Suppressor macrophage treated with lipopolysaccharide for 1 hour (primary cell): ENCODE results near the gene BSDC1.

Experiments used
- DNase-seq, 3 donors: peaks; one replicate each; pipeline ENCODE4 v3.0.0-alpha.2; 2020 to 2022

BSDC1 gene

GRCh38 chr1:32393832-32394140, 455 bp downstream of the BSDC1 start:
- DNase-seq = peak; percentile 26 to 57 (median 35)

- DNase-seq = peak in 1 of 3 donors; percentile 44
Observed at GRCh38 chr1:32393136-32393535, 1.1 kb downstream of the BSDC1 start.

GRCh38 chr1:32392325-32392724, 1.9 kb downstream of the BSDC1 start:
- peak in 2 of 3 donors; percentile 17 to 24 for DNase-seq

- no peak for DNase-seq
Observed at GRCh38 chr1:32390904-32391870, 3.1 kb downstream of the BSDC1 start.

GRCh38 chr1:32388641-32389040, 5.6 kb downstream of the BSDC1 start:
- no peak for DNase-seq

GRCh38 chr1:32386676-32387392, 7.4 kb downstream of the BSDC1 start:
- no peak for DNase-seq

GRCh38 chr1:32380057-32380456, 14.2 kb downstream of the BSDC1 start:
- DNase-seq = no peak

- peak in 2 of 3 donors; percentile 39 to 53 for DNase-seq
Observed at GRCh38 chr1:32377541-32378220, 16.6 kb downstream of the BSDC1 start.

GRCh38 chr1:32376199-32376598, 18.0 kb downstream of the BSDC1 start:
- no peak for DNase-seq

- no peak for DNase-seq
Observed at GRCh38 chr1:32373996-32374592, 20.1 kb downstream of the BSDC1 start.

GRCh38 chr1:32372149-32372756, 22.0 kb downstream of the BSDC1 start:
- peak; percentile 49 to 58 (median 52) for DNase-seq

GRCh38 chr1:32367912-32368635, 26.2 kb downstream of the BSDC1 start:
- no peak for DNase-seq

- DNase-seq = no peak
Observed at GRCh38 chr1:32365445-32365844, 28.8 kb downstream of the BSDC1 start.

GRCh38 chr1:32364836-32365235, 29.4 kb downstream of the BSDC1 start:
- DNase-seq = no peak

- DNase-seq = no peak
Observed at GRCh38 chr1:32363713-32364112, 30.5 kb downstream of the BSDC1 start.

- DNase-seq = no peak
Observed at GRCh38 chr1:32362474-32363313, 31.5 kb downstream of the BSDC1 start, which contains the start of the genes FAM229A and TSSK3. Gene FAM229A (minus strand): TSS chr1:32362485. CDS start chr1:32362091, 394 bp downstream. Gene TSSK3 (plus strand): TSS chr1:32362539. CDS start chr1:32362702, 163 bp downstream.

GRCh38 chr1:32361674-32362473, 32.4 kb downstream of the BSDC1 start:
- DNase-seq = peak; percentile 48 to 75 (median 50)

GRCh38 chr1:32361308-32361673, 33.0 kb downstream of the BSDC1 start:
- no peak for DNase-seq

GRCh38 chr1:32358435-32358834, 35.8 kb downstream of the BSDC1 start:
- no peak for DNase-seq

- no peak for DNase-seq
Observed at GRCh38 chr1:32357614-32358013, 36.6 kb downstream of the BSDC1 start.
